IMR-90 (cell line): Measurements from ENCODE around the gene ASB5. TPM values are rescaled to one million over a fixed set of nuclear protein-coding genes. Genes with fewer than 3 reads are reported as not detected.

Experiments
- ATAC-seq: fragments of 200-7000 bp; cut with Tn5 transposase; 2 replicates; pipeline ENCODE4 v1.9.1; 2020; ENCODE audit warnings: low read depth, mild to moderate bottlenecking, moderate library complexity
- BruUV-seq: library from RNA; stranded (reverse); fragments of 400-500 nt; replicated peaks from 2 replicates; lab custom pipeline; 2021; lab: Mats Ljungman, UMichigan
- CTCF ChIA-PET: fragments of 300-600 bp; formaldehyde crosslinking; extraction: SDS; loops from one replicate; lab custom pipeline; 2021; ENCODE audit warnings: antibody characterized with exemption; lab: Yijun Ruan, JAX
- POLR2A ChIA-PET: fragments of 300-600 bp; sonication (Branson Sonifier 250); formaldehyde crosslinking; loops from one replicate; lab custom pipeline; 2022; ENCODE audit warnings: antibody characterized with exemption; ENCODE audit not compliant: unreplicated experiment; lab: Charles Lee
- DNase-seq: peaks from one replicate; pipeline ENCODE4 v3.0.0; 2013
- H2AFZ ChIP-seq: replicated peaks from 2 replicates; pipeline ENCODE3; 2013; ENCODE audit warnings: low read length, mild to moderate bottlenecking; ENCODE audit not compliant: poor library complexity
- H2AK5ac ChIP-seq: 2 replicates; pipeline ENCODE4 v1.6.1; 2013; ENCODE audit warnings: low read depth, low read length, inconsistent platforms
- H2AK9ac ChIP-seq: replicated peaks from 2 replicates; pipeline ENCODE3; 2013; ENCODE audit warnings: mild to moderate bottlenecking, low read depth, low read length, moderate library complexity; ENCODE audit not compliant: poor library complexity
- H2BK120ac ChIP-seq: 2 replicates; pipeline ENCODE4 v1.6.1; 2013; ENCODE audit warnings: low read depth, low read length, inconsistent platforms
- H2BK15ac ChIP-seq: 3 replicates; pipeline ENCODE4 v1.6.1; 2013; ENCODE audit warnings: low read depth, low read length, inconsistent platforms
- H2BK20ac ChIP-seq: 2 replicates; pipeline ENCODE4 v1.6.1; 2013; ENCODE audit warnings: low read depth, mild to moderate bottlenecking, inconsistent platforms, low read length, moderate library complexity
- H2BK5ac ChIP-seq: 2 replicates; pipeline ENCODE4 v1.6.1; 2013; ENCODE audit warnings: mild to moderate bottlenecking, low read depth, low read length, inconsistent platforms; ENCODE audit not compliant: poor library complexity, severe bottlenecking
- H3K14ac ChIP-seq: replicated peaks from 2 replicates; pipeline ENCODE4 v1.6.1; 2013; ENCODE audit warnings: low read depth, low read length, inconsistent platforms
- H3K18ac ChIP-seq: 2 replicates; pipeline ENCODE4 v1.6.1; 2013; ENCODE audit warnings: low read depth, low read length, control low read depth
- H3K23ac ChIP-seq: 2 replicates; pipeline ENCODE4 v1.6.1; 2013; ENCODE audit warnings: low read depth, low read length, inconsistent platforms
- H3K27ac ChIP-seq: 2 replicates; pipeline ENCODE4 v1.5.1; 2013; ENCODE audit warnings: mild to moderate bottlenecking, control low read depth, low read length; ENCODE audit not compliant: insufficient read depth
- H3K27me3 ChIP-seq: 2 replicates; pipeline ENCODE4 v1.6.1; 2013; ENCODE audit warnings: low read length; ENCODE audit not compliant: control insufficient read depth, insufficient read depth
- H3K36me3 ChIP-seq: 2 replicates; pipeline ENCODE4 v1.6.1; 2013; ENCODE audit warnings: low read length, mixed read lengths; ENCODE audit not compliant: control insufficient read depth, insufficient read depth
- H3K4ac ChIP-seq: 2 replicates; pipeline ENCODE4 v1.6.1; 2013; ENCODE audit warnings: low read depth, low read length, inconsistent platforms
- H3K4me1 ChIP-seq: 2 replicates; pipeline ENCODE4 v1.6.1; 2013; ENCODE audit warnings: low read length, mixed read lengths; ENCODE audit not compliant: control insufficient read depth, insufficient read depth
- H3K4me2 ChIP-seq: 2 replicates; pipeline ENCODE4 v1.6.1; 2013; ENCODE audit warnings: low read depth, mild to moderate bottlenecking, control low read depth, low read length, moderate library complexity
- H3K4me3 ChIP-seq: 2 replicates; pipeline ENCODE4 v1.5.1; 2013; ENCODE audit warnings: low read depth, mild to moderate bottlenecking, control low read depth, low read length, moderate library complexity; ENCODE audit not compliant: insufficient read depth
- H3K56ac ChIP-seq: 2 replicates; pipeline ENCODE4 v1.6.1; 2013; ENCODE audit warnings: low read length, inconsistent platforms; ENCODE audit not compliant: insufficient read depth; ENCODE audit errors: extremely low read depth
- H3K79me1 ChIP-seq, 2 experiments: 2 replicates each; pipeline ENCODE4 v1.6.1; 2013; ENCODE audit warnings: low read length in 2 of 2, inconsistent platforms in 1 of 2, low read depth in 1 of 2
- H3K9ac ChIP-seq: 2 replicates; pipeline ENCODE4 v1.6.1; 2013; ENCODE audit warnings: low read depth, low read length, control low read depth
- H3K9me1 ChIP-seq: 2 replicates; pipeline ENCODE4 v1.6.1; 2013; ENCODE audit warnings: low read length, inconsistent platforms; ENCODE audit not compliant: insufficient read depth
- H3K9me3 ChIP-seq: 2 replicates; pipeline ENCODE4 v1.6.1; 2013; ENCODE audit warnings: low read length; ENCODE audit not compliant: control insufficient read depth, insufficient read depth
- H4K20me1 ChIP-seq: 2 replicates; pipeline ENCODE4 v1.6.1; 2013; ENCODE audit warnings: low read length, inconsistent platforms; ENCODE audit not compliant: insufficient read depth
- H4K5ac ChIP-seq: 2 replicates; pipeline ENCODE4 v1.6.1; 2013; ENCODE audit warnings: mild to moderate bottlenecking, low read depth, low read length, control low read depth
- H4K8ac ChIP-seq, 2 experiments: 2 replicates each; pipeline ENCODE4 v1.6.1; 2013; ENCODE audit warnings: low read depth in 2 of 2, low read length in 2 of 2, control low read depth in 1 of 2, inconsistent platforms in 1 of 2
- H4K91ac ChIP-seq: 2 replicates; pipeline ENCODE4 v1.6.1; 2013; ENCODE audit warnings: low read depth, low read length, inconsistent platforms; ENCODE audit not compliant: insufficient read depth
- MAFK ChIP-seq: IDR thresholded peaks from 2 replicates; pipeline ENCODE4 v1.6.1; 2012; ENCODE audit warnings: low read depth, low read length, improper control_type of control experiment
- RCOR1 ChIP-seq: IDR thresholded peaks from 2 replicates; pipeline ENCODE4 v1.6.1; 2012; ENCODE audit warnings: mild to moderate bottlenecking, low read length, improper control_type of control experiment; ENCODE audit not compliant: insufficient replicate concordance
- whole genome bisulfite sequencing, 2 experiments: methylation state at CpG; one replicate each; pipeline versions ENCODE4 v1.1.5 to v1.1.7; 2013; ENCODE audit warnings: missing lambda C conversion rate in 2 of 2; ENCODE audit not compliant: insufficient read length in 1 of 2; ENCODE audit errors: extremely low coverage in 2 of 2; 5-methylcytosine and 5-hydroxymethylcytosine counted together
- dilution Hi-C: fragments of 300-500 bp; cut with HindIII; formaldehyde crosslinking; loops from one replicate; pipeline ENCODE4 v1.14.3; 2018; ENCODE audit warnings: low sequenced_read_pairs; ENCODE audit not compliant: unreplicated experiment
- in situ Hi-C: fragments of 300-500 bp; cut with MboI; formaldehyde crosslinking; loops from 3 replicates; pipeline ENCODE4 v1.14.3; 2019; ENCODE audit warnings: low sequenced_read_pairs, inconsistent platforms, mixed read lengths
- intact Hi-C: fragments of 100-400 bp; cut with micrococcal nuclease; formaldehyde crosslinking; loops from 2 replicates; pipeline ENCODE4 v1.10.0; 2022
- polyA plus RNA-seq, 3 experiments: library from polyadenylated mRNA; depleted of rRNA; stranded (reverse); fragments of >200 nt; gene quantifications; 2 replicates each; pipeline ENCODE4 v1.2.3, GENCODE V29; 2012; ENCODE audit warnings: low replicate concordance in 1 of 3
- total RNA-seq: library from RNA; depleted of rRNA; stranded (reverse); fragments of >200 nt; gene quantifications from 2 replicates; pipeline ENCODE4 v1.2.3, GENCODE V29; 2012

The ASB5 gene
- total and polyA plus RNA-seq, 2 of the 4 experiments (the other 2 are of a cell fraction): 0.18 to 0.21 TPM

GRCh38 chr4:176293660-176294059, 24.6 kb upstream of the ASB5 start:
- Histone ChIP-seq H3K14ac (no peak overlapping the region), H3K9ac (no peak overlapping the region), H3K27ac (no peak overlapping the region), H2AFZ (no peak overlapping the region), H2BK120ac (no peak overlapping the region), H3K27me3 (no peaks in the 10 kb centered on the region), H2BK20ac (no peak overlapping the region), H4K5ac (no peak overlapping the region), H3K79me1 (no peaks in the 10 kb centered on the region), H3K4ac (no peak overlapping the region), H4K8ac (no peak overlapping the region), H3K9me3 (no peaks in the 10 kb centered on the region), H2BK15ac (no peak overlapping the region), H3K4me1 (no peaks in the 10 kb centered on the region), H3K18ac (no peak overlapping the region), H2AK9ac (no peak overlapping the region), H3K9me1 (no peaks in the 10 kb centered on the region), H3K56ac (no peak overlapping the region), H4K91ac (no peak overlapping the region), H3K36me3 (no peaks in the 10 kb centered on the region), H3K4me3 (no peak overlapping the region), H3K4me2 (no peak overlapping the region), H2BK5ac (no peak overlapping the region), H4K20me1 (no peaks in the 10 kb centered on the region), H2AK5ac (no peak overlapping the region), H3K23ac (no peak overlapping the region)
- intact Hi-C loops: no loop called here
- ChIA-PET CTCF (no interaction called here), POLR2A (no interaction called here)
- in situ Hi-C loops: no loop called here
- no TSS peak for BruUV-seq
- no CpG with 5 or more reads among the region's 1 CpG for WGBS, 2 experiments
- TF ChIP-seq RCOR1 (no peak), MAFK (peak; percentile 79)
- ATAC-seq (no peak), DNase-seq (no peak)
- dilution Hi-C loops: no loop called here
